Colon (tissue), 2 donors: ENCODE data around the gene NHEJ1.

Experiments
- FAIRE-seq: peaks from 2 replicates; lab custom pipeline; 2012; peaks lifted over from hg19 to GRCh38; lab: Jason Lieb, UNC
- donor health status: control.
- donor health status: control.

The NHEJ1 gene

GRCh38 chr2:219086196-219086595 lies 74.4 kb downstream of the NHEJ1 start:
- no peak for FAIRE-seq

- no peak for FAIRE-seq
These were observed 75.8 kb downstream of the NHEJ1 start for GRCh38 chr2:219084791-219085190.

DNA sequence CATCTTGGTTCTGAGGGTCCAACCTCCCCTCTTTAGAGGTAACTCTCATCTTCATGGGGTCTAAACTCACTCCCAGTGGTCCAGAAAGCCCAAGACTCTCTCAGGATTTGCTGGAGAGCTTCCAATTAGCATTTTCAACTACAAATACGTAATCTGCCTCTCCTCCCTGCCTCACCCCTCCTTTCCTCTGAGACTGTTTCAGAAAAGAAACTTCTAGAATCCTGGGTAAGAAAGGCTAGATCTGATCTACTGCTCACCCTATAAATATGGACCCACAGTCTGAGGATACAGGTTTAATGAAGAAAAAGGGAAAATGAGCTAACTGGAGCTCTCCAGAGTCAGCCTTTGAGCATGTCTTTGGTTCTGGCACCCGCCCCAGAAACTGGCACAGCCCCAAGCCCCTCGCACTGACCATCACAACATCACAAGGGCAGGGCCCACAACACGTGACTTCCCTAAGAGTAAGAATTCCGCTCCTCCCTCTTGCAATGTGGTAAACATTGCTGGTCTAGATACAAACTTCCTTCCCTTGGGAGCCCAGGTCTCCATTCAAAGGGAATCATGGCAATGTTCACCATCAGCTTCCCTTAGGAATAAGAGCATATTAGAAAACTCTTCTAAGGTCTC lies 78.2 kb downstream of the NHEJ1 start:
- no peak for FAIRE-seq

GRCh38 chr2:219081701-219082331 lies 78.8 kb downstream of the NHEJ1 start:
- FAIRE-seq: no peak

GRCh38 chr2:219081096-219081495 lies 79.5 kb downstream of the NHEJ1 start:
- FAIRE-seq: no peak

GRCh38 chr2:219079417-219079816 lies 81.2 kb downstream of the NHEJ1 start:
- FAIRE-seq: no peak

GRCh38 chr2:219078951-219079350 lies 81.7 kb downstream of the NHEJ1 start:
- no peak for FAIRE-seq

DNA sequence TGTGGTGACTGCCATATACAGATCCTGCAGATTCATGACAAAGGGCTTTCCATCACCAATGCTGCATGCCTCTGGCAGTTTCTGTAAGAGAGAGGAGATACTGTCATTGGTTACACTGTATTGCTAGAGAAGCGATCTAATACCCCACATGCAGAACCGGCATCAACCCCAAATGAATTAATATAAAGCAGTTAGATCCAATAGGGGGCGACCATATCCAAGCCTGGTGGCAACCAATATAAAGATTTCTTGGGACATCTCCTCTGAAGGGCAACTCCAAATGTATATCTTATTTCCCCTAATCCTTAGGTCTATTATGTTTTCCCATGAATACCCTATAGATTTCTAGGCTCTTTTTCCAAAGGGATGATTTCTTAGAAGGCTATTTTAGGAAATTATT lies 82.5 kb downstream of the NHEJ1 start:
- FAIRE-seq: no peak

DNA sequence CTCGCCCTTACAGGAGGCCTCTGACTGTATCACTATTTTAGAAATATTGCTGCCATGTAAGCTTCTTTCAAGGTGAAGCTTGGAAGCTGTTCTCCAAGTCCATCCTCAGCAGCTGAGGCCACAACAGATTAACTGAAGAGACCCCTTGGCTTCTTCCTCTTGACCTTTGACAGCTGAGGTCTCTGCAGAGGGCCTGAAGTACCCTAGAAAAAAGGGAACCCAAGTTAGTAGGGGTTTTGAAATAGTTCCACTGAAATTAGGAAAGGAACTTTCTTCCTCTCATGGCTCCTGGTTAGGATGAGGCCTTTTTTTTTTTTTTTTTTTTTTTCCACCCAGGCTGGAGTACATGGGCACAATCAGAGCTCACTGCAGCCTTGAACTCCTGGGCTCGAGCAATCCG lies 84.4 kb downstream of the NHEJ1 start:
- no peak for FAIRE-seq

GRCh38 chr2:219073413-219074129 lies 87.0 kb downstream of the NHEJ1 start:
- no peak for FAIRE-seq

- FAIRE-seq: no peak
These were observed 87.8 kb downstream of the NHEJ1 start for GRCh38 chr2:219072741-219073250.

DNA sequence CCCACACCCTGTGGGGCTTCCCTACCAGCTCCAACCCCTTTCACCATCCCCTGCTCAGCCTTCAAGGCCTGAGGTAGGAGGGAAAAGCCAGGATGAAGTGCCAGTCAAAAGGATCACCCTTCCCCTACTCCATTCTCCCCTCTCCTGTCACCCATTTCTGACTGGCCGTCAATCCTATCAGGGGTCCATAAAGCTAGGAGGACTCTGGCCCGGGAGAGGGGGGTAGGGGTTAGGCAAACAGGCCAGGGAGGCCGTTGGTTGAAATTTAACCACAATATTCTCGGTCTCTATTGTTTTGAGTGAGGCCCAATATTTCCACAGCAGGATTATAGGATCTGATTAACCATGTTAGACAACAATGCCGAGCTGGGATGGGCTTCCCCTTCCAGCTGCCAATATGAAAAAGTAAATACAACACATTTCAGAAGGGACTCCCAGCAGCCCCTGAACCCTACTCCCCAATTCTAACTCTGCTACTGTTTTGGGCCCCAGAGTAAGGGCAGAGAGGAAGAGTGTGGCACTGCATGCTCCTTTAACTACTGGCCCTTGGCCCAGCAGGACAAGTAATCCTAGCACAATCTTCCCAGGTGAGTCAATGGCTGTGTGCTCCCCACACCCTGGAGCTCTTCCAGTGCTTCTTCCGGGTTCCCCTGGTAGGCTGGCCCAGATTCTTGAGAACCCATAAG lies 89.3 kb downstream of the NHEJ1 start:
- FAIRE-seq: no peak

- FAIRE-seq: no peak
These were observed 95.1 kb downstream of the NHEJ1 start for GRCh38 chr2:219065484-219065883.

DNA sequence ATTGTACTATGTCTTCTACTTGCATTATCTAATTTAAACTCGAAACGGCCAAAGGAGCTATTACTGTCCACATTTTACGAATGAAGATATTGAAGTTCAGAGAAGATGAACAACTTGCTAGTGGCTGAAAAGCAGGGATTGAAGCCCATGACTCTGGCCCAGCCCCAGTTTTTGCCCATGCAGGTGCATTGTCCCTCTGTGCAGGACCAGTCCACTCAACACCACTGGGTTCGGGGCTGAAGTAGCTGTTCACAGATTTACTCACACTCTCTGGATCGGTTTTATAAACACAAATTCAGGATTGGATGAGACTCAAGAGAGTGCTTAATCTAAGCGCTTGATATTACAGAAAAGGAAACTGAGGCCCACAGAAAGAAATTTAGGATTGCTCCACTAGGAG lies 98.5 kb downstream of the NHEJ1 start:
- no peak for FAIRE-seq

DNA sequence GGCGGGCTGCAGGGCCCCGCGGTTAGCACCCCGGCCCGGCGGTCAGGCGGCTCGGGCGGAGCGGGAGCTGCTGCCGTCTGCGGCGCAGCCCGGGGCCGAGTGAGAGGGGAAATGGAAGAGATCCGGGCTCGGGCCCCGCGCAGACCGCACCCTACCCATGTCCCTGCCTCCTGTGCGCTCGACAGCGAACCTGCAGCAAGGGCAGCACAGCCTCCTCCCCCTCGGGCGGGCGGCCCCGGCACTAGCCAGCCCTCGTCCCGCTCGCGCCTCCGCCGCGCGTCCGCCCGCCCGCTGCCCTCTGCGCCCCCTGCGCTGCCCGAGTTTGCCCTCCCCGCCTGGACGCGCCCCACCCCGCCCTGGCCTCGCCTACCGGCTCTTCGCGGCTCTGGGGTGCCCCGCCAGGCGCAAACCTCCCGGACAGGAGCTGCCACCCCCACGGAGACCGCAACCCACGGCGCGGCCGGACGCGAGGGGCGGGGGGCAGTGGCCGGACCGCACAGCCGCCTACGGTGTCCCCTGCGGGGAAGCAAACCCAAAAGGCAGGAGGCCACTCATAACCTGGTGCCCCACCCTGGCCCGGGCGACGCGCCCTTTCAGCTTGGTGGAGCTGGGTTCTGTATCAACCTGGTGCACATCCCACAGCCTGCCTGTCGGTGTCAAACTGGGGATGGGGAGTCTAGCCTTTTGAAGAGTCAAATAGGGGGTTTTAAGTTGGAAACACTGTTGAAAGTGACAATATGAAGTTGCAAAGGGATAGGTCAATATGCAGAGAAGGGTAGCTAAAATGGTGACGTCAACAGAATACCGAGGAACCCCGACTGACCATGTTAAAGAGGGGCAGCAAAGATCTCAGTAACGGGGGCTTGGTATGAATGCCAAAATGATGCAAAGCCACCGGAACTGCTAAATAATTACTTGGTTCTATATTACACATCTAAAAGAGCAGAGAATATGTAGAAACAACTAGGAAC lies 99.5 kb downstream of the NHEJ1 start, which contains the start of gene IHH:
Gene IHH (minus strand): TSS at position 101 of the 971 bp plus-strand sequence. CDS start 454 bp downstream, outside the sequence.
- no peak for FAIRE-seq

DNA sequence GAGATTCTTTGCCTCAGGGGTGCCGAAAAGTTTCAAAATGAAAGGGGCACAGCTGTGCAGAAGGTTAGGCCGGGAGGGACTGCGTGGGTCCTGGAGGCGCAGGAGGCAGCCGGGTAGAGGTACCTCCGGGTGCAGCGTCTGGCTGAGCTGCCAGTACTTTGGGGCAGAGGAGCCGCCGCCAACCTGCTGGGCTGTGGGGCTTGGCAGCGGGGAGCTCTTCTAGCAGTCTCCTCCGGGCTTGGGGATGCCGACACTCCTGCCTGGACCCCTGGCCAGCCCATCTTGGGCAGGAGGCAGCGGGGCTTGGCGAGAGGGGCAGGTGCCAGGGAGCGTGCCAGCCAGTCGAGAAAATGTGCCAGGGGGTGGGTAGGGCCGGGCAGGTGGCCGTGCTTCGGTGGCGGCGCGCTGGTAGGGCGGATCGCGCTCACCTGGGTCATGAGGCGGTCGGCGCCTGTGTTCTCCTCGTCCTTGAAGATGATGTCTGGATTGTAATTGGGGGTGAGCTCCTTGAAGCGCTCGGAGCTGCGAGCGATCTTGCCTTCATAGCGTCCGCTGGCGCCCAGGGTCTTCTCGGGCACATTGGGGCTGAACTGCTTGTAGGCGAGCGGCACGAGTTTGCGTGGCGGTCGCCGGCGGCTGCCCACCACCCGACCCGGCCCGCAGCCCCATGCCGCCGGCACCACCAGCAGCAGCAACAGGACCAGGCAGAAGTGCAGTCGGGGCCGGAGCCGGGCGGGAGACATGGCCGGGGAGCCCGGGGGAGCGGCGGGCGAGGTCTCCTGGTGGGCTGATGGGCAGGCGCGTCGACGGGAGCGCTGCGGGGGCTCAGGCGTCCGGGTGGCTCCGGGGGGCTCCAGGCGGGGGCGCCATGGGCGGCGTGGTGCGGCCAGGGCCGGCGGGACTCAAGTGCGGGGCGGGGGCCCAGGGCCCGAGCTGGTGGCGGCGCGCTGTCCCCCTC lies 100.6 kb downstream of the NHEJ1 start:
- no peak for FAIRE-seq

GRCh38 chr2:219059375-219059724 lies 101.3 kb downstream of the NHEJ1 start:
- FAIRE-seq: no peak

GRCh38 chr2:219058541-219059374 lies 101.9 kb downstream of the NHEJ1 start:
- FAIRE-seq: no peak
